AG09319 (cell line): ENCODE results near the gene DIAPH2.
"Not testable (repeated sequence)": the region's sequence is repeated elsewhere in the genome, so short reads cannot be mapped to it uniquely, and the experiment has no call there.

ENCODE experiments used
- DNase-seq: peaks from one replicate; pipeline ENCODE4 v3.0.0-alpha.2; 2010; ENCODE audit warnings: low read depth; ENCODE audit errors: extremely low read depth
- TF ChIP-seq, protein P1 (sequence below): IDR thresholded peaks from 2 replicates; pipeline ENCODE4 v1.5.1; 2011; ENCODE audit warnings: low read depth, mild to moderate bottlenecking, inconsistent platforms, low read length, moderate library complexity

The DIAPH2 gene

DNA sequence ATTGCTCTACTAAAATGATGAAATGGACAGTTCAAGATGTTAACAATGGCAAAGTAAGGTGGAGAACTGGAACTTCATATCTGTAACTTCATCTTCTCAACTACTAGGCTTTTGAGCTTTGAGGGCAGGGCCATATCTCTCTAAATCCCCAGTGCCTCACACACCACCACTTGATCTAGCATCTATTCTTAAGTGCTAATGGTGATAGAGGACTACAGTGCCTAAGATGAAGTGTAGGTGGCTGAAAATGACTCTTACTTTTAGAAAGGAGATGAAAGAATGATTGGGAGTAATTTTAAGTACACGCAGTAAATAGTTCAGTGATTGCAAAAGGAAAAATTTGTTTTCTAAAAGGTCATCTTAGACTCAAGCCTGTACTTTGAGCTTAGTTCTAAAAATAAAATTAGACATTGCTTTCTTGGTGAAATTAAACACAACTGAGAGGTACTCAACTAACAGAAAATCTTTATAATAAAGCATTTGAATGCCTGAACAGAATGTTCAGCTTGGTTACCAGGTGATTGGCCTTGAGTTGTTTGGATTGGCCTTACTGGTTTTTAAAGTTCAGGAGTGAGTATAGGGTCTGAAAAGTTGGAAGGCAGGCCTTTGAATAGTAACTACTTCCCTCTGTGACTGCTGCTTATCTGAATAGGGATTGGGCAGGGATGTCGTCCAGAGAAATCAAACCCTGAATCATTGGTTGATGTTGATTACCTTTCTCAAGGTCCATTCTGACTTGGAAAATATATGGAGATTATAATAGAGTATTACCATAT lies 45.4 kb downstream of the DIAPH2 start:
- DNase-seq, result no peak
- TF ChIP-seq, protein P1, sequence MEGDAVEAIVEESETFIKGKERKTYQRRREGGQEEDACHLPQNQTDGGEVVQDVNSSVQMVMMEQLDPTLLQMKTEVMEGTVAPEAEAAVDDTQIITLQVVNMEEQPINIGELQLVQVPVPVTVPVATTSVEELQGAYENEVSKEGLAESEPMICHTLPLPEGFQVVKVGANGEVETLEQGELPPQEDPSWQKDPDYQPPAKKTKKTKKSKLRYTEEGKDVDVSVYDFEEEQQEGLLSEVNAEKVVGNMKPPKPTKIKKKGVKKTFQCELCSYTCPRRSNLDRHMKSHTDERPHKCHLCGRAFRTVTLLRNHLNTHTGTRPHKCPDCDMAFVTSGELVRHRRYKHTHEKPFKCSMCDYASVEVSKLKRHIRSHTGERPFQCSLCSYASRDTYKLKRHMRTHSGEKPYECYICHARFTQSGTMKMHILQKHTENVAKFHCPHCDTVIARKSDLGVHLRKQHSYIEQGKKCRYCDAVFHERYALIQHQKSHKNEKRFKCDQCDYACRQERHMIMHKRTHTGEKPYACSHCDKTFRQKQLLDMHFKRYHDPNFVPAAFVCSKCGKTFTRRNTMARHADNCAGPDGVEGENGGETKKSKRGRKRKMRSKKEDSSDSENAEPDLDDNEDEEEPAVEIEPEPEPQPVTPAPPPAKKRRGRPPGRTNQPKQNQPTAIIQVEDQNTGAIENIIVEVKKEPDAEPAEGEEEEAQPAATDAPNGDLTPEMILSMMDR, result no peak

DNA sequence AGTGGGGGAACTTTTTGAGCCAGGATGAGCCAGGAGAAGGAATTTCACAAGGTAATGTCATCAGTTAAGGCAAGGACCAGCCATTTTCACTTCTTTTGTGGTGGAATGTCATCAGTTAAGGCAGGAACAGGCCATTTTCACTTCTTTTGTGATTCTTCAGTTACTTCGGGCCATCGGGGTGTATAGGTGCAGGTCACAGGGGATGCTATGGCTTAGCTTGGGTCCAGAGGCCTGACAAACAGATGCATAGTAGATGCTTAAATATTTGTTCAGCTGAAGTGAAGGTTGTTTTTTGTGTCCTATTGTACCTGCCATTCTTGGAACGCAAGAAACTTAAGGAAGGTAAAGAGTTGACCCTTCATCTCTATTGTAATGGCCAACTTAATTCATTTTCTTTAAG lies 46.4 kb downstream of the DIAPH2 start:
- not testable (repeated sequence) for DNase-seq

DNA sequence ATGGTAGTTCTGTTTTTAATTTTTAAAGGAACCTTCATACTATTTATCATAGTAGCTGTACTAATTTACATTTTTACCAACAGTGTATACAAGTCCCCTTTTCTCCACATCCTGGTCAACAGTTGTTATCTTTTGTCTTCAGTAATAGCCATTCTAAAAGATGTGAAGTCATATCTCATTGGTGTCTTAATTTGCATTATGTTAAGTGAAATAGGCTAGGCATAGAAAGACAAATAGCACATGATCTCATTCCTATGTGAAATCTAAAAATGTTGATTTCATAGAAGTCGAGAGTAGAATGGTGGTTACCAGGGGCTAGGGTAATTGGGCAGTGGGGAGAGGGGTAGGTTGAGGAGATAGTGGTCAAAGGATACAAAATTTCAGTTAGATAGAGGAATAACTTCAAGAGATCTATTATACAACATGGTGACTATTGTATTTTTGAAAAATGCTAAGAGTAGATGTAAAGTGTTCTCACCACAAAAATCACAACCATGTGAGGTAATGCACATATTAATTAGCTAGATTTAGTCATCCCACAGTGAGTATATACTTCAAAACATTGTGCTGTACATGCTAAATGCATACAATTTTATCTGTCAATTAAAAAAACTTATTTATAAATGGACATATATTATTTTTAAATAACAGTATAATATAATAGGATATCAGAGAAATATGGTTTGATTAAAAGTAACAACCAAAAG lies 58.9 kb downstream of the DIAPH2 start:
- TF ChIP-seq, protein P1, result no peak
- DNase-seq, result no peak

DNA sequence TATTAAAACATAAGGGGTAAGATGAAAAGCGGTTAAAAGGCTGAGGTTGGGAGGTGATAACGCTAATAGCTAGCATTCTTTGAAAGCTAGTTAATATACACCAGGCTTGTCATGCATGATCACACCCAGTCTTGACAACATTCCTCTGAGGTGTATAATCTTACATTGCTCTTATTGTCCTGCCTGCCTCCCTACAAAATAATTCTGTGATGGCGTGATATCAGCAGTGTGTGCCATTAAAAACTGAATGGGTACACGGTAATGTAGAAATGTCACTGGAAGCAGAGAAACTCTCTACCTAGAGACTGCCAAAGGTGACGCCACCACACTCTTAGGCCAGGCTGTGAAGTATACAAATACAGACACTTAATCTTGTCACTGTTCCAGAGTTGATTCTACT lies 68.1 kb downstream of the DIAPH2 start:
- TF ChIP-seq, protein P1, result no peak
- no peak for DNase-seq

GRCh38 chrX:96753230-96753629 lies 68.6 kb downstream of the DIAPH2 start:
- no peak for DNase-seq
- TF ChIP-seq, protein P1, result no peak

GRCh38 chrX:96756491-96756890 lies 71.8 kb downstream of the DIAPH2 start:
- TF ChIP-seq, protein P1, result no peak
- no peak for DNase-seq

GRCh38 chrX:96761566-96761965 lies 76.9 kb downstream of the DIAPH2 start:
- TF ChIP-seq, protein P1, result no peak
- no peak for DNase-seq
